ENCODE results near the gene KIF19. TPM values are rescaled to one million over a fixed set of nuclear protein-coding genes. Genes with fewer than 3 reads are reported as not detected.

The KIF19 gene
- total RNA-seq, 4 donors from 2014 or later, result 0.81 to 2.1 (median 1.5) TPM

Other genes starting within 250 kb of the KIF19 start
- 100 to 1,000 TPM; 407 to 628 (median 526) TPM for gene RPL38, start 122.5 kb upstream of the KIF19 start, total RNA-seq
- 1 to 10 TPM; 5.5 to 7.7 (median 6.3) TPM for gene TTYH2, start 112.7 kb upstream of the KIF19 start, total RNA-seq
- not detected for gene DNAI2, start 52.0 kb upstream of the KIF19 start, total RNA-seq
- gene BTBD17, start 35.6 kb downstream of the KIF19 start, total RNA-seq, result not detected
- 1 to 10 TPM in 1 of 4 donors, not detected in 3; 1.1 TPM for gene GPR142, start 41.3 kb downstream of the KIF19 start, total RNA-seq
- 10 to 100 TPM; 11.3 to 27.2 (median 14.3) TPM for gene GPRC5C, start 105.9 kb downstream of the KIF19 start, total RNA-seq
- gene CD300A, start 140.4 kb downstream of the KIF19 start, total RNA-seq, result 1 to 10 TPM; 2.0 to 5.8 (median 3.1) TPM
- 1 to 10 TPM in 1 of 4 donors, under 1 TPM in 1, not detected in 2; 0.67 to 1.0 TPM for gene CD300LB, start 205.2 kb downstream of the KIF19 start, total RNA-seq
- 1 to 10 TPM in 1 of 4 donors, under 1 TPM in 1, not detected in 2; 0.54 to 2.3 TPM for gene CD300C, start 219.9 kb downstream of the KIF19 start, total RNA-seq
- gene CD300H, start 241.3 kb downstream of the KIF19 start, total RNA-seq, result not detected